Naive thymus-derived CD4-positive, alpha-beta T cell (primary cell): ENCODE measurements around the gene TSTD2. TPM values are rescaled to one million over a fixed set of nuclear protein-coding genes. Genes with fewer than 3 reads are reported as not detected.

Experiments used
- ATAC-seq: fragments of 150-1000 bp; cut with Tn5 transposase; 2 replicates; pipeline ENCODE4 v1.10.0; 2021; ENCODE audit warnings: mild to moderate bottlenecking, moderate library complexity
- CTCF ChIA-PET: fragments of 350-600 bp; sonication (Branson Sonifier 250); formaldehyde crosslinking; loops from one replicate; lab custom pipeline; 2021; ENCODE audit warnings: antibody characterized with exemption; lab: Charles Lee
- POLR2A ChIA-PET: fragments of 350-600 bp; sonication (Branson Sonifier 250); formaldehyde crosslinking; loops from one replicate; lab custom pipeline; 2021; ENCODE audit warnings: antibody characterized with exemption, inconsistent platforms; lab: Charles Lee
- DNase-seq, 9 donors: peaks; one replicate each; pipeline versions ENCODE4 v3.0.0 to v3.0.0-alpha.2; 2020 to 2022; ENCODE audit warnings: mixed read lengths in 1 of 9
- H3K27ac ChIP-seq: one replicate; pipeline ENCODE4 v1.7.0; 2013; ENCODE audit warnings: mild to moderate bottlenecking, low read depth, low read length, moderate library complexity
- H3K27me3 ChIP-seq, 2 donors: one replicate each; pipeline ENCODE4 v1.7.0; 2013; ENCODE audit warnings: low read length in 2 of 2, mild to moderate bottlenecking in 2 of 2, moderate library complexity in 2 of 2; ENCODE audit not compliant: control insufficient read depth in 2 of 2, insufficient read depth in 2 of 2
- H3K36me3 ChIP-seq, 3 experiments: 1 replicate in 2 of 3; 2 replicates in 1 of 3; pipeline ENCODE4 v1.7.0; 2013; ENCODE audit warnings: low read length in 3 of 3, mild to moderate bottlenecking in 3 of 3, moderate library complexity in 1 of 3; ENCODE audit not compliant: insufficient read depth in 3 of 3, control insufficient read depth in 2 of 3
- H3K4me1 ChIP-seq, 2 donors: one replicate each; pipeline ENCODE4 v1.7.0; 2013; ENCODE audit warnings: low read length in 2 of 2, mild to moderate bottlenecking in 2 of 2, moderate library complexity in 1 of 2; ENCODE audit not compliant: control insufficient read depth in 2 of 2, insufficient read depth in 2 of 2
- H3K4me3 ChIP-seq: 2 replicates; pipeline ENCODE4 v1.7.0; 2013; ENCODE audit warnings: mild to moderate bottlenecking, low read length
- H3K9me3 ChIP-seq, 3 experiments: 1 replicate in 2 of 3; 2 replicates in 1 of 3; pipeline ENCODE4 v1.7.0; 2013; ENCODE audit warnings: low read length in 3 of 3; ENCODE audit not compliant: control insufficient read depth in 2 of 3
- H3K27ac Mint-ChIP-seq, 9 donors: one replicate each; pipeline ENCODE4 v1.8.0; 2020 to 2022; ENCODE audit warnings: mixed read lengths in 9 of 9, mild to moderate bottlenecking in 8 of 9, moderate library complexity in 5 of 9, inconsistent platforms in 2 of 9
- H3K27me3 Mint-ChIP-seq, 5 donors: one replicate each; pipeline ENCODE4 v1.8.0; 2021 to 2022; ENCODE audit warnings: mixed read lengths in 5 of 5, mild to moderate bottlenecking in 1 of 5
- H3K36me3 Mint-ChIP-seq, 5 donors: one replicate each; pipeline ENCODE4 v1.8.0; 2020 to 2022; ENCODE audit warnings: mixed read lengths in 5 of 5, mild to moderate bottlenecking in 3 of 5, inconsistent platforms in 1 of 5
- H3K4me1 Mint-ChIP-seq, 7 donors: one replicate each; pipeline ENCODE4 v1.8.0; 2020 to 2022; ENCODE audit warnings: mixed read lengths in 7 of 7, mild to moderate bottlenecking in 3 of 7, inconsistent platforms in 1 of 7
- H3K4me3 Mint-ChIP-seq, 10 donors: one replicate each; pipeline ENCODE4 v1.8.0; 2020 to 2022; ENCODE audit warnings: mild to moderate bottlenecking in 10 of 10, mixed read lengths in 10 of 10, moderate library complexity in 6 of 10, inconsistent platforms in 2 of 10
- H3K9me3 Mint-ChIP-seq, 11 donors: one replicate each; pipeline ENCODE4 v1.8.0; 2020 to 2022; ENCODE audit warnings: mixed read lengths in 11 of 11, mild to moderate bottlenecking in 4 of 11, inconsistent platforms in 1 of 11, moderate library complexity in 1 of 11
- intact Hi-C, 2 donors: fragments of 100-400 bp; cut with micrococcal nuclease; formaldehyde crosslinking; loops; one replicate each; pipeline ENCODE4 v1.15.1; 2023
- polyA plus RNA-seq, 2 donors: library from polyadenylated mRNA; unstranded; fragments of 300-500 nt; fragmentation: Illumina TruSeq; gene quantifications; one replicate each; pipeline ENCODE4 v1.2.3, GENCODE V29; 2021
- total RNA-seq, 6 experiments: library from RNA in 5 of 6; stranded (reverse) in 5 of 6; gene quantifications; 1 replicate in 5 of 6; 2 replicates in 1 of 6; pipeline ENCODE4 v1.2.3 and lab custom pipeline; 2021 to 2026

TSTD2 gene
- total RNA-seq, result 10 to 100 TPM; 15.2 to 23.3 (median 18.6) TPM
- 10 to 100 TPM in 1 of 2 donors, 1 to 10 TPM in 1; 9.8 to 12.2 TPM for polyA plus RNA-seq
- 22.7 reads per million, percentile 53 among the genes with 10 or more reads in this experiment for total RNA-seq (lab: John Stamatoyannopoulos, UW)

DNA sequence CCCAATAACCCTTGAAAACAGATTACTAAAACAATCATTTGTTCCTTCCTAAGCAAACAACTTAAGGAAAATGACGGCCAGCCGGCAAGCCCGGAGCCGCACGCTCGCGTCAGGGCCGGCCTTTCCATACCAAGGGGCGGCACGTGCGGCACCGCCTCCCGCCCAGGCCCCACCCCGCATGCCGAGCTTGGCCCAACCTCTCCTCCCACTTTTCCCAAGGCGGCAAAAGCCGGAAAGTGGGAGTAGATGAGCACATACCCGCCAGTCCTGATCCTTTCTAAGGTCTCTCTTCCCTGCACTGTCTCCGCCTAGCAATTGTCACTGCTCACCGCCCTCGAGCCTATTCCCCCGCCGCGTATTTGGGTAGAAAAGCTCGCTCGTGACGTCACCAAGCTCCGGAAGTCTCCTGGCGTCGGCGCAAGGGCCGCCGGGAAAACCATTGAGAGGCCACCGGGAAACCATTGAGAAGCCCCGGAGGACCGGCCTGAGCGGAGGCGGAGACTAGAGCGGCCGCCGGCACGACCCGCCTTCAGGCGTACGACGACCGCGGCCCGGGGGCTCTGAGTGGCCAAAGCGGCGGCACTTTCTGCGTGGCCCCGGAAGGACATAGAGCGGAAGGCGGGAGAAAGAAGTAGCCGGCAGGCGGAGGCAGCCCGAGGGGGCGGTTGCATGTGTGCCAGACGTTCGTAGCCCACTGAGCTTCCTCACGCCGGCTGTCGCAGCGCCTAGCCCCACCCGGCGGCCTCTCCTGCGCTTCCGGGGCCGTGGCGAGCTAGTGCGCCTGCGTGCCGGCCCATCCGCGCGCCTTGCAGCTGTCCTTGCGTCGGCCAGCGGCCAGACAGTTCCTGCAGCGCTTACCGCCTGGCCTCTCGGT, at the start of gene TSTD2, which contains the start of gene NCBP1:
Gene TSTD2 (minus strand): TSS at position 384 of the 874 bp plus-strand sequence. CDS start 5,806 bp downstream, outside the sequence.
Gene NCBP1 (plus strand): TSS at position 837 of the 874 bp plus-strand sequence. CDS start 61 bp downstream, outside the sequence.
- ATAC-seq (peak; percentile 91), DNase-seq (peak; percentile 89 to 97 (median 96))
- intact Hi-C loops, result loop anchor here (1.0 to 5.0 kb wide), 22 partner anchors 18 to 1214 kb away; partner anchors contain the start of genes TRMO (in 2 of the 2), XPA (in 2 of the 2), ZNF510 (in 2 of the 2) and ZNF782 (in 2 of the 2)
- peak within 1 kb of the TSS; percentile 86 to 100 (median 96) for H3K4me3 Mint-ChIP-seq
- ChIA-PET POLR2A (interaction anchor here (0.5 to 2.7 kb wide), 21 partner anchors 13 to 1116 kb away, joined by 3 to 19 read pairs (median 4); partner anchors contain the start of genes NANS, TBC1D2, TDRD7 and TRMO), CTCF (interaction anchor here (1.2 to 2.5 kb wide), 4 partner anchors 18 to 288 kb away, joined by 3 to 13 read pairs (median 7); no protein-coding TSS in a partner anchor)
- H3K9me3 ChIP-seq, result no peaks in the 10 kb centered on the region
- H3K9me3 Mint-ChIP-seq, result peaks cover 0 to 4% (median 0%) of the 10 kb centered on the region in 11 donors
- no peaks in the 10 kb centered on the region for H3K27me3 ChIP-seq
- H3K36me3 ChIP-seq, result peaks cover 0 to 6% (median 0%) of the 10 kb centered on the region in 3 experiments
- peak within 1 kb of the TSS; percentile 98 to 100 (median 99) for H3K27ac Mint-ChIP-seq
- H3K4me1 ChIP-seq, result peaks cover 37 to 43% of the 10 kb centered on the region in 2 donors
- peak within 1 kb of the TSS; percentile 78 for H3K4me3 ChIP-seq
- H3K27me3 Mint-ChIP-seq, result no peaks in the 10 kb centered on the region
- peaks cover 0 to 8% (median 0%) of the 10 kb centered on the region in 5 donors for H3K36me3 Mint-ChIP-seq
- peak within 1 kb of the TSS; percentile 88 for H3K27ac ChIP-seq
- peaks cover 41 to 82% (median 65%) of the 10 kb centered on the region in 7 donors for H3K4me1 Mint-ChIP-seq

DNA sequence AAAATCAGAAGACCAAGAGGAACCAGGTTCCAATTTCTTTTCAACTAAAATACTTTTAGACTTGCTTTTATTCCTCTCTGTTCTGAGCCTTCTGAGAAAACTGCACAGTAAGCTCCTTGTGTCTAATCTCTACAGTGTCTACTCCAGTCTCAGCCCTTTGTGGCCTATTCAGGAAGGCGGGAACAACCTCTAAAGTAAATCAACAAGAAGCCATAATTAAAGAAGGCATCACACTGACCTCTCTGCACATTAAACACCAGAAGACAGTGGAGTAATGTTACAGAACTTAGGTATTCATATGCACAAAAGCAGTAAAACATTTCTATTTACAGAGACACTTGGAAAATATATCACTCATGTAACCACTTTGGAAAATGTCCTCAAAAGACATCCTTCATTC, 49.1 kb upstream of the TSTD2 start:
- peaks cover 3 to 58% (median 9%) of the 10 kb centered on the region in 3 experiments for H3K36me3 ChIP-seq
- H3K4me3 ChIP-seq, result no peak overlapping the region
- intact Hi-C loops, result no loop called here
- no peaks in the 10 kb centered on the region for H3K9me3 ChIP-seq
- H3K4me1 ChIP-seq, result no peaks in the 10 kb centered on the region
- H3K36me3 Mint-ChIP-seq, result peaks cover 17 to 38% (median 25%) of the 10 kb centered on the region in 5 donors
- no peak for ATAC-seq
- no peak for DNase-seq
- ChIA-PET POLR2A (no interaction called here), CTCF (no interaction called here)
- peak overlapping the region in 7 of 9 donors; percentile 13 to 82 (median 46) for H3K27ac Mint-ChIP-seq
- H3K4me3 Mint-ChIP-seq, result no peak overlapping the region
- no peaks in the 10 kb centered on the region for H3K27me3 Mint-ChIP-seq
- peaks cover under 1 to 41% (median 10%) of the 10 kb centered on the region in 7 donors for H3K4me1 Mint-ChIP-seq
- no peak overlapping the region for H3K27ac ChIP-seq
- no peaks in the 10 kb centered on the region for H3K9me3 Mint-ChIP-seq
- H3K27me3 ChIP-seq, result no peaks in the 10 kb centered on the region

DNA sequence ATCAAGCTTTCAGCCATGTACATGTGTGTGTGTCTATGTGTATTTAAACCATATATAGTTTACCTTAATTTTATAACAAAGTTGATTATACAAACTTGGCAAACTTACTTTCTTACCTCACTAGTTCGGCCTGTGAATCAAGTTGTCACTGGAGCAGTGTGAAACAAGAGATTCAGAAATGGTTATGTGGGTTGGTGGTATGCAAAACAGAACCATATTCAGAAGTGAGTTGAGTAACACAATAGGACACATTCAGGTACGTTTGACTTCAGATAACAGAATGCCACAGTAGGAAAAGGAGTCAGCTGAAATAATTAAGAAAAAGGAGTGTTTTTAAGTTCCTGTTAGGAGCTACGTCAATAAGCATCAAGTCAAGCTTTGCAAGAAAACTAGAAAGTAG, 42.5 kb upstream of the TSTD2 start:
- Mint-ChIP-seq H3K27ac (peak overlapping the region in 2 of 9 donors; percentile 10 to 69), H3K4me1 (peaks cover 0 to 20% (median 6%) of the 10 kb centered on the region in 7 donors), H3K27me3 (no peaks in the 10 kb centered on the region), H3K36me3 (peaks cover 5 to 44% (median 26%) of the 10 kb centered on the region in 5 donors), H3K4me3 (no peak overlapping the region), H3K9me3 (no peaks in the 10 kb centered on the region)
- intact Hi-C loops, result loop anchor here in 1 of 2 donors (2.0 kb wide), 1 partner anchor 15 kb away; no protein-coding TSS in a partner anchor
- Histone ChIP-seq H3K36me3 (peaks cover 9 to 83% (median 33%) of the 10 kb centered on the region in 3 experiments), H3K4me3 (no peak overlapping the region), H3K4me1 (no peaks in the 10 kb centered on the region), H3K27me3 (no peaks in the 10 kb centered on the region), H3K27ac (no peak overlapping the region), H3K9me3 (no peaks in the 10 kb centered on the region)
- ATAC-seq, result no peak
- no peak for DNase-seq
- POLR2A ChIA-PET, result interaction anchor here (0.7 kb wide), 1 partner anchor 109 kb away, joined by 3 read pairs; no protein-coding TSS in a partner anchor
- CTCF ChIA-PET, result no interaction called here

DNA sequence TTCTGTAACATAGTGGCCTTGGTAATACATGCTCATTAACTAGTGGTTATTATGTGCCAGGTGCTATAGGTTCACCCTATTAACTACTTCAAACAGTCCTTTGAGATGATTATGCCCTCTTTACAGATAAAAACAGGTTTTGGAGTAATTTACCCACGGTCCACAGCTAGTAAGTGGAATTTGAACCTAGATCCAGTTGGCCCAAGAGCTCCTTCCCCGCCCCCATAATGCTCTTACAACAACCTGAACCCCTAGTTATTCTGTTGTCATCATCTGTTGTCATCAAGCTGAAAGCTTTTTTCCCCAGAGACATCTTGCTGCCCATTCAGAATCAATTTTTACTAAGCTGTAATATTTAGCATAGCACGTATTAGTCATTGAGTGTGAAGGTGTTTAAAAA, 40.8 kb upstream of the TSTD2 start:
- CTCF ChIA-PET, result no interaction called here
- H3K36me3 Mint-ChIP-seq, result peaks cover 5 to 50% (median 25%) of the 10 kb centered on the region in 5 donors
- H3K4me1 Mint-ChIP-seq, result peaks cover 0 to 9% (median 1%) of the 10 kb centered on the region in 7 donors

DNA sequence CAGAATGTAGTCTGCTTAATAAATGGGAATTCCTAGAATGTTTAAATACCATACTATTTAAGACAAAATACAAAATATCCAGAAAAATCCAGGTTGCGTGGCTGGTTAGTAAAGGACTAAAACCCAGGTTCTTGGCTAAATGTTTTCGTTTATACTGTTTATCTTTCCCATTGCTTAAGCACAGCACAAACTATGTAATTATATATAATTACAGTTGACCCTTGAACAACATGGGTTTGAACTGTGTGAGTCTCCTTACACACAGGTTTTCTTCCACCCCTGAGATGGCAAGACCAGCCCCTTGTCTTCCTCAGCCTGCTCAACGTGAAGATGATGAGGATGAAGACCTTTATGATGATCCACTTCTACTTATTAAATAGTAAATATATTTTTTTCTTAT, 39.2 kb upstream of the TSTD2 start:
- no peak for ATAC-seq
- H3K4me1 ChIP-seq, result no peaks in the 10 kb centered on the region
- H3K27ac ChIP-seq, result no peak overlapping the region
- H3K9me3 ChIP-seq, result no peaks in the 10 kb centered on the region
- no peak overlapping the region for H3K4me3 ChIP-seq
- H3K27me3 ChIP-seq, result no peaks in the 10 kb centered on the region
- H3K27me3 Mint-ChIP-seq, result no peaks in the 10 kb centered on the region
- ChIA-PET POLR2A (no interaction called here), CTCF (no interaction called here)
- H3K9me3 Mint-ChIP-seq, result no peaks in the 10 kb centered on the region
- no peak overlapping the region for H3K27ac Mint-ChIP-seq
- peaks cover 23 to 92% (median 57%) of the 10 kb centered on the region in 3 experiments for H3K36me3 ChIP-seq
- H3K4me3 Mint-ChIP-seq, result no peak overlapping the region
- no peak for DNase-seq
- peaks cover 0 to 48% (median 25%) of the 10 kb centered on the region in 5 donors for H3K36me3 Mint-ChIP-seq
- H3K4me1 Mint-ChIP-seq, result peaks cover 0 to 4% (median 0%) of the 10 kb centered on the region in 7 donors
- intact Hi-C loops, result no loop called here

More for the DNA sequence above, 40.8 kb upstream of the TSTD2 start:
- H3K27ac Mint-ChIP-seq, result peak overlapping the region in 2 of 9 donors; percentile 1 to 28
- no peaks in the 10 kb centered on the region for H3K27me3 ChIP-seq
- peaks cover 21 to 88% (median 45%) of the 10 kb centered on the region in 3 experiments for H3K36me3 ChIP-seq
- H3K4me3 Mint-ChIP-seq, result no peak overlapping the region
- H3K9me3 ChIP-seq, result no peaks in the 10 kb centered on the region
- no peaks in the 10 kb centered on the region for H3K9me3 Mint-ChIP-seq
- no peak overlapping the region for H3K4me3 ChIP-seq
- POLR2A ChIA-PET, result interaction anchor here (1.3 kb wide), 1 partner anchor 247 kb away, joined by 3 read pairs; no protein-coding TSS in a partner anchor
- H3K27me3 Mint-ChIP-seq, result no peaks in the 10 kb centered on the region
- DNase-seq (no peak), ATAC-seq (no peak)
- H3K4me1 ChIP-seq, result no peaks in the 10 kb centered on the region
- H3K27ac ChIP-seq, result no peak overlapping the region
- intact Hi-C loops, result no loop called here

DNA sequence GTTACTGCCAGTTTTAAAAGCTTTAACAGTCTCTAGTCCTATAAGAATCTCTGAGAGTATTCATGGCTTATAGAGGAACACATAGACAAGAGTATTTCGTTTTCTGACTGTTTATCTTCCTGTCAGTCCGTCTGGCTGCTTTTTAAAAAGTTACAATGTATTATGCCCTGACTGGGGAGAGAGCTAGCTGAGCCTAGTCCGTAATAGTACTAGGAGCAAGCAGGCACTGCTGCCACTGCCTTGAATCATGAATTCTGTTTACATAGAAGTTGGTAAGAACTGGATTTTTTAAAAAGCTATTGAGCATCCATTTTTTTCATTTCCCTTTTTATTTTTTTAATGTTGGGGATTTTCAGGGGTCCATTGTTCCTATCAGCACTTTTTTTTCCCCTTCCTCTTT, 37.4 kb upstream of the TSTD2 start:
- Mint-ChIP-seq H3K27ac (peak overlapping the region in 2 of 9 donors; percentile 6 to 10), H3K27me3 (no peaks in the 10 kb centered on the region), H3K4me1 (peaks cover 0 to 20% (median 15%) of the 10 kb centered on the region in 7 donors), H3K9me3 (no peaks in the 10 kb centered on the region), H3K36me3 (peaks cover 0 to 47% (median 29%) of the 10 kb centered on the region in 5 donors), H3K4me3 (no peak overlapping the region)
- Histone ChIP-seq H3K9me3 (no peaks in the 10 kb centered on the region), H3K27me3 (no peaks in the 10 kb centered on the region), H3K36me3 (peaks cover 29 to 94% (median 68%) of the 10 kb centered on the region in 3 experiments), H3K4me3 (no peak overlapping the region), H3K4me1 (no peaks in the 10 kb centered on the region), H3K27ac (no peak overlapping the region)
- DNase-seq (no peak), ATAC-seq (no peak)
- intact Hi-C loops, result no loop called here
- ChIA-PET POLR2A (no interaction called here), CTCF (no interaction called here)
